H1 (cell line): ENCODE measurements around the gene SLC1A2. TPM values are rescaled to one million over a fixed set of nuclear protein-coding genes. Genes with fewer than 3 reads are reported as not detected.

Experiments
- CTCF ChIA-PET: fragments of 300-600 bp; sonication (Branson Sonifier 250); formaldehyde crosslinking; loops from one replicate; lab custom pipeline; 2021; ENCODE audit not compliant: partially characterized antibody; lab: Charles Lee
- POLR2A ChIA-PET: fragments of 300-600 bp; sonication (Branson Sonifier 250); formaldehyde crosslinking; loops from one replicate; lab custom pipeline; 2021; ENCODE audit warnings: inconsistent platforms; ENCODE audit not compliant: partially characterized antibody; lab: Charles Lee
- DNase-seq, 2 experiments: peaks; one replicate each; pipeline versions ENCODE4 v3.0.0 to v3.0.0-alpha.2; 2010 to 2022; ENCODE audit warnings: low spot score in 2 of 2, low read depth in 1 of 2, mixed read lengths in 1 of 2
- FAIRE-seq: peaks from 2 replicates; lab custom pipeline; 2011; peaks lifted over from hg19 to GRCh38; lab: Jason Lieb, UNC
- H2AFZ ChIP-seq: 2 replicates; pipeline ENCODE4 v1.8.1; 2012; ENCODE audit warnings: low read length, inconsistent platforms
- H2AK5ac ChIP-seq: 2 replicates; pipeline ENCODE4 v1.6.1; 2013; ENCODE audit warnings: low read depth, low read length
- H2BK120ac ChIP-seq: replicated peaks from 2 replicates; pipeline ENCODE3; 2013; ENCODE audit warnings: low read depth, low read length, inconsistent platforms
- H2BK12ac ChIP-seq: 2 replicates; pipeline ENCODE4 v1.6.1; 2013; ENCODE audit warnings: low read depth, low read length
- H2BK15ac ChIP-seq: 2 replicates; pipeline ENCODE4 v1.6.1; 2013; ENCODE audit warnings: low read length
- H2BK20ac ChIP-seq: 2 replicates; pipeline ENCODE4 v1.6.1; 2013; ENCODE audit warnings: low read length
- H2BK5ac ChIP-seq: 2 replicates; pipeline ENCODE4 v1.6.1; 2013; ENCODE audit warnings: low read depth, low read length
- H3K14ac ChIP-seq: 2 replicates; pipeline ENCODE4 v1.6.1; 2013; ENCODE audit warnings: inconsistent platforms; ENCODE audit not compliant: insufficient read length
- H3K18ac ChIP-seq: 2 replicates; pipeline ENCODE4 v1.6.1; 2013; ENCODE audit warnings: low read length; ENCODE audit errors: extremely low read depth
- H3K23ac ChIP-seq: 2 replicates; pipeline ENCODE4 v1.6.1; 2013; ENCODE audit warnings: inconsistent platforms; ENCODE audit not compliant: insufficient read length
- H3K23me2 ChIP-seq: 2 replicates; pipeline ENCODE4 v1.6.1; 2013; ENCODE audit warnings: low read depth, low read length
- H3K27ac ChIP-seq: 2 replicates; pipeline ENCODE4 v1.6.1; 2011; ENCODE audit warnings: low read depth, low read length, inconsistent platforms
- H3K27me3 ChIP-seq, 4 experiments: replicated peaks in 1 of 4; 1 replicate in 1 of 4; 2 replicates in 3 of 4; pipeline versions ENCODE4 v1.6.1 to v1.8.1; 2011 to 2013; ENCODE audit warnings: low read length in 3 of 4, mild to moderate bottlenecking in 3 of 4, inconsistent platforms in 2 of 4, mixed read lengths in 2 of 4, moderate library complexity in 1 of 4; ENCODE audit not compliant: control insufficient read depth in 3 of 4, insufficient read depth in 3 of 4; ENCODE audit errors: extremely low read depth in 1 of 4
- H3K36me3 ChIP-seq, 4 experiments: 2 replicates each; pipeline versions ENCODE4 v1.6.1 to v1.8.1; 2011 to 2013; ENCODE audit warnings: mild to moderate bottlenecking in 4 of 4, low read length in 3 of 4, moderate library complexity in 2 of 4, control low read depth in 1 of 4, inconsistent platforms in 1 of 4; ENCODE audit not compliant: insufficient read depth in 4 of 4, control insufficient read depth in 2 of 4
- H3K4ac ChIP-seq: replicated peaks from 2 replicates; pipeline ENCODE3; 2013; ENCODE audit warnings: low read length, low read depth, mixed read lengths, inconsistent platforms; ENCODE audit not compliant: insufficient read length
- H3K4me1 ChIP-seq, 4 experiments: replicated peaks in 1 of 4; 1 replicate in 1 of 4; 2 replicates in 3 of 4; pipeline versions ENCODE4 v1.6.1 to v1.8.1; 2011 to 2013; ENCODE audit warnings: low read length in 3 of 4, inconsistent platforms in 2 of 4, mixed read lengths in 1 of 4; ENCODE audit not compliant: insufficient read depth in 4 of 4, control insufficient read depth in 3 of 4
- H3K4me2 ChIP-seq, 2 experiments: 2 replicates each; pipeline versions ENCODE4 v1.6.1 to v1.8.1; 2011 to 2013; ENCODE audit warnings: low read depth in 2 of 2, low read length in 2 of 2, control low read depth in 1 of 2, inconsistent platforms in 1 of 2, mild to moderate bottlenecking in 1 of 2; ENCODE audit not compliant: insufficient read depth in 1 of 2
- H3K4me3 ChIP-seq, 4 experiments: fragments of 200-600, 300-600 bp in 1 of 4; sonication (generic), shearing (Covaris generic), sonication (Bioruptor Twin) in 1 of 4; 2 replicates each; pipeline versions ENCODE4 v1.5.1 to v1.8.1; 2011 to 2016; ENCODE audit warnings: low read length in 4 of 4, low read depth in 3 of 4, control low read depth in 2 of 4, inconsistent platforms in 2 of 4, mild to moderate bottlenecking in 2 of 4, mixed read lengths in 1 of 4, moderate library complexity in 1 of 4; ENCODE audit not compliant: insufficient read depth in 2 of 4; ENCODE audit errors: extremely low read depth in 1 of 4
- H3K56ac ChIP-seq: replicated peaks from 2 replicates; pipeline ENCODE3; 2013; ENCODE audit warnings: low read depth, mild to moderate bottlenecking, mixed read lengths, low read length, inconsistent platforms; ENCODE audit not compliant: insufficient read length
- H3K79me1 ChIP-seq: 2 replicates; pipeline ENCODE4 v1.6.1; 2013; ENCODE audit warnings: low read depth, low read length, control low read depth
- H3K79me2 ChIP-seq, 2 experiments: 2 replicates each; pipeline versions ENCODE4 v1.6.1 to v1.8.1; 2012 to 2013; ENCODE audit warnings: low read length in 2 of 2, mild to moderate bottlenecking in 2 of 2, inconsistent platforms in 1 of 2; ENCODE audit not compliant: insufficient read depth in 2 of 2, control insufficient read depth in 1 of 2
- H3K9ac ChIP-seq, 4 experiments: replicated peaks in 1 of 4; 1 replicate in 1 of 4; 2 replicates in 3 of 4; pipeline versions ENCODE4 v1.6.1 to v1.8.1; 2011 to 2013; ENCODE audit warnings: low read depth in 3 of 4, low read length in 3 of 4, control low read depth in 2 of 4, mild to moderate bottlenecking in 2 of 4, moderate library complexity in 2 of 4, inconsistent platforms in 1 of 4; ENCODE audit errors: extremely low read depth in 1 of 4
- H3K9me3 ChIP-seq, 2 experiments: 2 replicates each; pipeline versions ENCODE4 v1.6.1 to v1.8.1; 2012 to 2013; ENCODE audit warnings: mild to moderate bottlenecking in 2 of 2, moderate library complexity in 2 of 2, control low read depth in 1 of 2, inconsistent platforms in 1 of 2, low read depth in 1 of 2, low read length in 1 of 2, mixed read lengths in 1 of 2; ENCODE audit not compliant: insufficient read depth in 2 of 2
- H4K20me1 ChIP-seq, 2 experiments: replicated peaks in 1 of 2; 2 replicates each; pipeline versions ENCODE3 to v1.8.1; 2011 to 2013; ENCODE audit warnings: inconsistent platforms in 2 of 2, low read length in 2 of 2, mild to moderate bottlenecking in 1 of 2; ENCODE audit not compliant: insufficient read depth in 2 of 2, control insufficient read depth in 1 of 2
- H4K5ac ChIP-seq: 2 replicates; pipeline ENCODE4 v1.6.1; 2013; ENCODE audit warnings: low read length, low read depth, mixed read lengths, inconsistent platforms; ENCODE audit not compliant: insufficient read length
- H4K8ac ChIP-seq: 2 replicates; pipeline ENCODE4 v1.8.0; 2013; ENCODE audit warnings: mild to moderate bottlenecking, moderate library complexity, low read length, inconsistent platforms; ENCODE audit not compliant: insufficient read depth; ENCODE audit errors: extremely low read depth
- H4K91ac ChIP-seq: replicated peaks from 2 replicates; pipeline ENCODE3; 2013; ENCODE audit warnings: low read length, mixed read lengths, inconsistent platforms; ENCODE audit not compliant: insufficient read length
- SRF ChIP-seq: IDR thresholded peaks from 2 replicates; pipeline ENCODE4 v1.6.1; 2011; ENCODE audit warnings: mild to moderate bottlenecking, low read depth, low read length, moderate library complexity
- WGBS, 2 experiments: shearing (Covaris generic) in 1 of 2; methylation state at CpG; one replicate each; pipeline versions ENCODE4 v1.1.6 to v1.1.7; 2013 to 2015; ENCODE audit warnings: low lambda C conversion rate in 2 of 2, mixed read lengths in 2 of 2, inconsistent platforms in 1 of 2, low coverage in 1 of 2, missing lambda C conversion rate in 1 of 2; ENCODE audit not compliant: insufficient replicate concordance in 2 of 2, insufficient coverage in 1 of 2, insufficient read length in 1 of 2; ENCODE audit errors: extremely low coverage in 1 of 2, missing lambda C conversion rate in 1 of 2; 5-methylcytosine and 5-hydroxymethylcytosine counted together
- polyA plus RNA-seq, 7 experiments: library from polyadenylated mRNA; depleted of rRNA in 3 of 7; stranded (reverse) in 5 of 7; unstranded in 2 of 7; fragments of >200 nt in 5 of 7; fragments of 200-250 nt in 2 of 7; gene quantifications; 1 replicate in 5 of 7; 2 replicates in 1 of 7; 4 replicates in 1 of 7; pipeline versions ENCODE4 v1.2.1 to v1.2.3, GENCODE V29; 2011 to 2013; ENCODE audit warnings: missing spikeins in 2 of 7, mixed read lengths in 2 of 7
- total RNA-seq: library from RNA; stranded (reverse); fragmentation: NEBNext Ultra II Directional; extraction: Animal tissue kit (Norgen Biotek cat#: 25700); gene quantifications from 2 replicates; pipeline ENCODE4 v1.2.1, GENCODE V29; 2021
- TF ChIP-seq, protein P1 (sequence below): IDR thresholded peaks from 2 replicates; pipeline ENCODE4 v1.6.1; 2012; ENCODE audit warnings: inconsistent platforms
- TF ChIP-seq, protein P2 (sequence below): IDR thresholded peaks from 2 replicates; pipeline ENCODE4 v1.6.1; 2012; ENCODE audit warnings: inconsistent platforms

The SLC1A2 gene
- total and polyA plus RNA-seq, 2 of the 8 experiments (the other 6 are each of a cell fraction or from before 2014, with no cell fraction given), result 0.57 to 1.2 TPM

DNA sequence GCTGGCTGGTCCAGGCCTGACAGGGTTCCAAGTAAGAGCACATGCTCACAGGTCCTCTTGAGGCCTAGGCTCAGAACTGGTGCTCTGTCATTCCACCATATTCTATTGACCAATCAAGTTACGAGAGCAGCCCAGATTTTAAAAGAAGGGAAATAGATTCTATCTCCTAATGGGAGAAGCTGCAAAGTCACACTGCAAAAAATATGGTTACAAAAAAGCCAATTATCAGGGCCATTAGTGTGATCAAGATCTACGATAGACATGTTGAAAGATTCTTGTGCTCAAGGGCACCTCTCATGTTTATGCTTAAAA lies 184.2 kb downstream of the SLC1A2 start:
- H2BK5ac ChIP-seq, result no peak overlapping the region
- no peak overlapping the region for H2BK120ac ChIP-seq
- CTCF ChIA-PET, result interaction anchor here (0.6 to 1.6 kb wide), 3 partner anchors 10 to 190 kb away, joined by 3 read pairs; no protein-coding TSS in a partner anchor
- no peak overlapping the region for H4K8ac ChIP-seq
- H2BK12ac ChIP-seq, result no peak overlapping the region
- TF ChIP-seq, protein P1, sequence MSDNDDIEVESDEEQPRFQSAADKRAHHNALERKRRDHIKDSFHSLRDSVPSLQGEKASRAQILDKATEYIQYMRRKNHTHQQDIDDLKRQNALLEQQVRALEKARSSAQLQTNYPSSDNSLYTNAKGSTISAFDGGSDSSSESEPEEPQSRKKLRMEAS, result 0 out of 2 replicates have a peak, but pooled peaks have one; percentile 37
- no peak for TF ChIP-seq SRF
- TF ChIP-seq, protein P2, sequence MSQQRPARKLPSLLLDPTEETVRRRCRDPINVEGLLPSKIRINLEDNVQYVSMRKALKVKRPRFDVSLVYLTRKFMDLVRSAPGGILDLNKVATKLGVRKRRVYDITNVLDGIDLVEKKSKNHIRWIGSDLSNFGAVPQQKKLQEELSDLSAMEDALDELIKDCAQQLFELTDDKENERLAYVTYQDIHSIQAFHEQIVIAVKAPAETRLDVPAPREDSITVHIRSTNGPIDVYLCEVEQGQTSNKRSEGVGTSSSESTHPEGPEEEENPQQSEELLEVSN, result 0 out of 2 replicates have a peak, but pooled peaks have one; percentile 25
- H3K4me2 ChIP-seq, result no peak overlapping the region
- 98% methylated on average over 2 of the region's 2 CpGs; no CpG with 5 or more reads in 1 of the 2 experiments for WGBS, 2 experiments
- H4K91ac ChIP-seq, result no peak overlapping the region
- H3K56ac ChIP-seq, result no peak overlapping the region
- H3K14ac ChIP-seq, result no peak overlapping the region
- FAIRE-seq, result no peak
- H3K27me3 ChIP-seq, result no peaks in the 10 kb centered on the region; a peak in 2 of 7 replicates
- H3K23me2 ChIP-seq, result no peaks in the 10 kb centered on the region
- no peak for DNase-seq
- no peak overlapping the region for H3K27ac ChIP-seq
- H3K79me2 ChIP-seq, result no peaks in the 10 kb centered on the region
- no peak overlapping the region for H2BK15ac ChIP-seq
- POLR2A ChIA-PET, result no interaction called here
- no peak overlapping the region for H3K9ac ChIP-seq
- H2AFZ ChIP-seq, result no peak overlapping the region
- H4K20me1 ChIP-seq, result no peaks in the 10 kb centered on the region
- no peak overlapping the region for H3K18ac ChIP-seq
- no peak overlapping the region for H3K4me3 ChIP-seq
- H3K36me3 ChIP-seq, result no peaks in the 10 kb centered on the region
- H3K4ac ChIP-seq, result no peak overlapping the region
- no peaks in the 10 kb centered on the region for H3K79me1 ChIP-seq
- H3K23ac ChIP-seq, result no peak overlapping the region
- no peaks in the 10 kb centered on the region for H3K9me3 ChIP-seq
- no peak overlapping the region for H2AK5ac ChIP-seq
- peaks cover 0 to 2% (median 2%) of the 10 kb centered on the region in 4 experiments; a peak in 4 of 7 replicates for H3K4me1 ChIP-seq
- no peak overlapping the region for H4K5ac ChIP-seq
- H2BK20ac ChIP-seq, result no peak overlapping the region
